ENCODE measurements around the gene NTM. TPM values are rescaled to one million over a fixed set of nuclear protein-coding genes. Genes with fewer than 3 reads are reported as not detected.

Gene NTM
- total RNA-seq, 1 experiment from 2014 or later: 16.4 TPM

- Mint-ChIP-seq H3K4me1 (peaks cover 18% of the 10 kb centered on the region), H3K4me3 (no peak overlapping the region), H3K27ac (no peak overlapping the region), H3K9me3 (no peaks in the 10 kb centered on the region), H3K36me3 (no peaks in the 10 kb centered on the region), H3K27me3 (ENCODE audit: low read depth) (peaks cover 4% of the 10 kb centered on the region)
- ATAC-seq (no peak), DNase-seq (ENCODE audit: low spot score) (no peak)
- ChIA-PET POLR2A (no interaction called here), CTCF (interaction anchor here (1.6 kb wide), 1 partner anchor 72 kb away, joined by 4 read pairs; no protein-coding TSS in a partner anchor)
- TF ChIP-seq CREB1 (CRISPR knock-in tag; IDR thresholded peaks at IDR 0.05): no peak
- no peak for TF ChIP-seq ESRRA (CRISPR knock-in tag; IDR thresholded peaks at IDR 0.05; ENCODE audit: borderline replicate concordance)
- no peak for TF ChIP-seq NR1H2 (CRISPR knock-in tag; IDR thresholded peaks at IDR 0.05)
- TF ChIP-seq SMAD4 (CRISPR knock-in tag; IDR thresholded peaks at IDR 0.05): no peak
- TF ChIP-seq ZNF425 (CRISPR knock-in tag; conservative IDR thresholded peaks at IDR 0.05): no peak
- no peak for TF ChIP-seq HMGA2 (CRISPR knock-in tag; IDR thresholded peaks at IDR 0.05)
- TF ChIP-seq EMX1 (CRISPR knock-in tag; IDR thresholded peaks at IDR 0.05): no peak
- no peak for TF ChIP-seq KAT7 (CRISPR knock-in tag; IDR thresholded peaks at IDR 0.05; ENCODE audit: borderline replicate concordance)
- TF ChIP-seq MYBL2 (CRISPR knock-in tag; IDR thresholded peaks at IDR 0.05): no peak
- TF ChIP-seq CBFB (CRISPR knock-in tag; IDR thresholded peaks at IDR 0.05; ENCODE audit: low read depth): no peak
- TF ChIP-seq CTCF (IDR thresholded peaks at IDR 0.05): no peak
- TF ChIP-seq ZSCAN18 (CRISPR knock-in tag; IDR thresholded peaks at IDR 0.05): no peak
- TF ChIP-seq TEAD4 (CRISPR knock-in tag; IDR thresholded peaks at IDR 0.05): no peak
- TF ChIP-seq GTF2I (CRISPR knock-in tag; conservative IDR thresholded peaks at IDR 0.05): no peak
- no peak for TF ChIP-seq PRDM15 (CRISPR knock-in tag; IDR thresholded peaks at IDR 0.05)
- no peak for TF ChIP-seq FOXP1 (CRISPR knock-in tag; IDR thresholded peaks at IDR 0.05; ENCODE audit: borderline replicate concordance)
- TF ChIP-seq RELA (CRISPR knock-in tag; IDR thresholded peaks at IDR 0.05; ENCODE audit: borderline replicate concordance): no peak
- no peak for TF ChIP-seq ZMAT4 (CRISPR knock-in tag; IDR thresholded peaks at IDR 0.05)
- TF ChIP-seq RORB (CRISPR knock-in tag; IDR thresholded peaks at IDR 0.05): no peak
- no peak for TF ChIP-seq NFE2L1 (CRISPR knock-in tag; IDR thresholded peaks at IDR 0.05)
Measured at GRCh38 chr11:132055296-132055695, 684.9 kb downstream of the NTM start.
